NT2/D1 (cell line): ENCODE data around the gene ARL15.

Experiments used
- DNase-seq: peaks from one replicate; pipeline ENCODE4 v3.0.0-alpha.2; 2011; ENCODE audit warnings: low read depth, low spot score
- H3K27me3 ChIP-seq: 2 replicates; pipeline ENCODE4 v1.6.0; 2011; ENCODE audit warnings: mild to moderate bottlenecking; ENCODE audit not compliant: insufficient read length, insufficient read depth
- H3K36me3 ChIP-seq: 2 replicates; pipeline ENCODE4 v1.6.1; 2011; ENCODE audit warnings: mild to moderate bottlenecking, low read length, mixed read lengths; ENCODE audit not compliant: insufficient read depth, insufficient read length
- H3K4me1 ChIP-seq: 2 replicates; pipeline ENCODE4 v1.5.1; 2011; ENCODE audit not compliant: insufficient read depth, insufficient read length
- H3K4me3 ChIP-seq: 2 replicates; pipeline ENCODE4 v1.5.1; 2011; ENCODE audit warnings: low read depth; ENCODE audit not compliant: insufficient read length
- H3K9ac ChIP-seq: 2 replicates; pipeline ENCODE4 v1.6.0; 2011; ENCODE audit warnings: low read depth; ENCODE audit not compliant: insufficient read length
- H3K9me3 ChIP-seq: 2 replicates; pipeline ENCODE4 v1.5.1; 2011; ENCODE audit warnings: mild to moderate bottlenecking, low read length; ENCODE audit not compliant: insufficient read depth
- SUZ12 ChIP-seq: IDR thresholded peaks from 2 replicates; pipeline ENCODE4 v1.6.1; 2011; ENCODE audit not compliant: insufficient read length, insufficient read depth; ENCODE audit errors: extremely low read depth
- YY1 ChIP-seq: IDR thresholded peaks from 2 replicates; pipeline ENCODE4 v1.6.1; 2011; ENCODE audit not compliant: insufficient read length, insufficient read depth
- ZNF274 ChIP-seq: IDR thresholded peaks from 2 replicates; pipeline ENCODE4 v1.6.1; 2011; ENCODE audit warnings: mild to moderate bottlenecking, low read depth, low read length

Gene ARL15

GRCh38 chr5:54022223-54022622 is 288.1 kb downstream of the ARL15 start:
- no peak overlapping the region for H3K9ac ChIP-seq
- no peaks in the 10 kb centered on the region for H3K4me1 ChIP-seq
- H3K9me3 ChIP-seq, result no peaks in the 10 kb centered on the region
- no peak for DNase-seq
- H3K36me3 ChIP-seq, result no peaks in the 10 kb centered on the region
- H3K27me3 ChIP-seq, result no peaks in the 10 kb centered on the region
- no peak overlapping the region for H3K4me3 ChIP-seq
- TF ChIP-seq YY1, result no peak
- TF ChIP-seq ZNF274, result no peak
- TF ChIP-seq SUZ12, result no peak

- Histone ChIP-seq H3K4me3 (no peak overlapping the region), H3K4me1 (no peaks in the 10 kb centered on the region), H3K36me3 (no peaks in the 10 kb centered on the region), H3K9ac (no peak overlapping the region), H3K27me3 (no peaks in the 10 kb centered on the region), H3K9me3 (no peaks in the 10 kb centered on the region)
- TF ChIP-seq YY1, result no peak
- no peak for DNase-seq
These were observed 288.8 kb downstream of the ARL15 start for GRCh38 chr5:54021431-54022164.

- no peaks in the 10 kb centered on the region for H3K27me3 ChIP-seq
- H3K4me1 ChIP-seq, result no peaks in the 10 kb centered on the region
- peaks cover 17% of the 10 kb centered on the region for H3K9me3 ChIP-seq
- DNase-seq, result peak; percentile 89
- no peak for TF ChIP-seq SUZ12
- no peak for TF ChIP-seq ZNF274
- TF ChIP-seq YY1, result no peak
- H3K4me3 ChIP-seq, result no peak overlapping the region
- no peak overlapping the region for H3K9ac ChIP-seq
- no peaks in the 10 kb centered on the region for H3K36me3 ChIP-seq
These were observed 291.9 kb downstream of the ARL15 start for GRCh38 chr5:54018438-54018837.

DNA sequence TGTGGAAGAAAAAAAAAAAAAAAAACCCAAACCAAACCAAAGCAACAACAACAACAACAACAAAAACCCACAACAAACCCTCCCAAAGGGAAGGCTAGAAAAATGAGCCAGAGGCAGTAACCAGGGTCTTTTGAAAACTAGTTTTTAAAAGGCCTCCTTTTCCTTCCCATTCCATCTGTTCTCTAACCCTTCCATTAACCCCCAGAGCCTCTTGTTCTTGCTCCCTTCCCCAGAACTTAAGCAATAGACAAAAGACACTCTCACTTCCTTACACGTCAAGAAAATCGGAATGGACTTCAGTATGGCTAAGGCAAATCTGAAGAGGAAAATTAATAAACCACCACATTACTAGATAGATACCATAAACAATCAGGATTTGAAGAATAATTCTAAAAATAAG is 292.8 kb downstream of the ARL15 start:
- no peaks in the 10 kb centered on the region for H3K4me1 ChIP-seq

DNA sequence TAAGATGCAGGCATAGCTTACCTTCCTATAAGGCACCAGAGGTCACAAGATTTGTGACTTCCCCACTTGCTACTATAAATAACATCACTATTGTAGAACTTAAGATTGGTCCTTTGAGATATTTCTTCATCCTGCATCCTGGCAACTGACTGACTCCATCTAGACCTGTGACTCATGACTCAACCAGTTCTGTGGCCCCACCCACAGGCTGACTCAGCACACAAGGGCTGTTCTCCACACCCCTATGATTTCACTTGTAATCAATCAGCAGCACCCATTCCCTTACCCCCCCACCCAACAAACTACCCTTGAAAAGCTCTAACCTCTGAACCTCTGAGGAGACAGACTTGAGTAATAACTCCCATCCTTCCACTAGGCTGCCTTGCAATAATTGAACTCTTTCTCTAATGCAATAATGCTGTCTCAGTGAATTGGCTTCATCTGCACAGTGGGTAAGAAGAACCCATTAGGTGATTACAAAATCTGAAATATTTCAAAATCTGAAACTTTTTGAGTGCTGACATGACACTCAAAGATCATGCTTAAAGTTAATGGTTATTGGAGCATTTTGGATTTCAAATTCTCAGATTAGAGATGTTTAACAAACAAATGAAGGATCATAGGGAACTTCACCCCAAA is 296.7 kb downstream of the ARL15 start:
- no peak for DNase-seq
- Histone ChIP-seq H3K9ac (no peak overlapping the region), H3K9me3 (peaks cover 22% of the 10 kb centered on the region), H3K36me3 (no peaks in the 10 kb centered on the region), H3K4me1 (no peaks in the 10 kb centered on the region), H3K27me3 (no peaks in the 10 kb centered on the region), H3K4me3 (no peak overlapping the region)
- TF ChIP-seq SUZ12, result no peak
- TF ChIP-seq YY1, result no peak
- TF ChIP-seq ZNF274, result no peak

More for the DNA sequence above, 292.8 kb downstream of the ARL15 start:
- Histone ChIP-seq H3K9me3 (peaks cover 22% of the 10 kb centered on the region), H3K9ac (peak overlapping the region; percentile 52), H3K27me3 (no peaks in the 10 kb centered on the region), H3K4me3 (no peak overlapping the region), H3K36me3 (no peaks in the 10 kb centered on the region)
- TF ChIP-seq SUZ12 (no peak), YY1 (no peak), ZNF274 (no peak)
- no peak for DNase-seq

DNA sequence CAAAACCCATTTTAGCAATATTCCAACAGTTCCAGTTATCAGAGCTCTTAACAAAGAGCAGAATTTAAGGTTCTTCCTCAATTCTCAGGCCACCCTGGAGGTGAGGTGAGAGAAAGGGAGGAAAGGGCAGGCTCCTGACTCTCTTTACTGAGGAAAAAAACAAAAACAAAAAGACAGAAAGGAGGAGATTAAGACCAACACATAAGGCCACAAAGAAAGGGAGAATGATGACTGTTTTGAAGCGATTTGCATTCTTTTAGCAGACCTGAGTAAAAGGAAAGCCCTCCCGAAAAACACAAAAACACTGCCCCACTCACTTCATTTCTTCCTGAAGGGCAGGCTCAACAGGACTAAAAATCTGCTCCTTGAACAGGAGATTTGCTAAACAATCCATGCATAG is 300.5 kb downstream of the ARL15 start:
- Histone ChIP-seq H3K9me3 (peaks cover 18% of the 10 kb centered on the region), H3K36me3 (no peaks in the 10 kb centered on the region), H3K27me3 (no peaks in the 10 kb centered on the region), H3K4me3 (no peak overlapping the region), H3K9ac (peak overlapping the region; percentile 71), H3K4me1 (no peaks in the 10 kb centered on the region)
- DNase-seq, result peak; percentile 58
- TF ChIP-seq YY1 (no peak), SUZ12 (no peak), ZNF274 (no peak)

GRCh38 chr5:54009357-54009756 is 301.0 kb downstream of the ARL15 start:
- H3K27me3 ChIP-seq, result no peaks in the 10 kb centered on the region
- H3K9me3 ChIP-seq, result peaks cover 14% of the 10 kb centered on the region
- H3K4me3 ChIP-seq, result no peak overlapping the region
- H3K36me3 ChIP-seq, result no peaks in the 10 kb centered on the region
- peak overlapping the region; percentile 71 for H3K9ac ChIP-seq
- TF ChIP-seq ZNF274, result no peak
- TF ChIP-seq YY1, result no peak
- TF ChIP-seq SUZ12, result no peak
- no peak for DNase-seq
- H3K4me1 ChIP-seq, result no peaks in the 10 kb centered on the region
